Mesenchymal stem cell (in vitro differentiated cells and primary cell): ENCODE measurements around the gene TRPC5OS. TPM values are rescaled to one million over a fixed set of nuclear protein-coding genes. Genes with fewer than 3 reads are reported as not detected.

ENCODE experiments used
- DNase-seq: peaks from one replicate; pipeline ENCODE4 v3.0.0-alpha.2; 2013
- H2AFZ ChIP-seq: one replicate; pipeline ENCODE4 v1.6.1; 2013; ENCODE audit warnings: low read depth, mild to moderate bottlenecking, control low read depth, inconsistent platforms, low read length, moderate library complexity
- H2AK5ac ChIP-seq: 2 replicates; pipeline ENCODE4 v1.6.1; 2013; ENCODE audit warnings: low read length, moderate library complexity, mild to moderate bottlenecking, inconsistent platforms; ENCODE audit not compliant: severe bottlenecking
- H2BK120ac ChIP-seq: one replicate; pipeline ENCODE4 v1.6.1; 2013; ENCODE audit warnings: low read depth, mild to moderate bottlenecking, inconsistent platforms, low read length, moderate library complexity
- H2BK12ac ChIP-seq, 2 experiments: one replicate each; pipeline ENCODE4 v1.6.1; 2013; ENCODE audit warnings: inconsistent platforms in 2 of 2, low read length in 2 of 2, mild to moderate bottlenecking in 2 of 2, moderate library complexity in 2 of 2, control low read depth in 1 of 2
- H2BK15ac ChIP-seq: one replicate; pipeline ENCODE4 v1.6.1; 2013; ENCODE audit warnings: mild to moderate bottlenecking, low read depth, inconsistent platforms; ENCODE audit not compliant: poor library complexity, severe bottlenecking
- H2BK5ac ChIP-seq: 2 replicates; pipeline ENCODE4 v1.6.1; 2013; ENCODE audit warnings: low read depth, mild to moderate bottlenecking, low read length, control low read depth, inconsistent platforms; ENCODE audit not compliant: poor library complexity, severe bottlenecking
- H3K14ac ChIP-seq, 2 experiments: one replicate each; pipeline ENCODE4 v1.6.1; 2013; ENCODE audit warnings: inconsistent platforms in 2 of 2, low read length in 2 of 2, control low read depth in 1 of 2, mild to moderate bottlenecking in 1 of 2, moderate library complexity in 1 of 2
- H3K18ac ChIP-seq, 2 experiments: one replicate each; pipeline ENCODE4 v1.6.1; 2013; ENCODE audit warnings: inconsistent platforms in 2 of 2, low read length in 2 of 2, control low read depth in 1 of 2, low read depth in 1 of 2, mild to moderate bottlenecking in 1 of 2
- H3K23ac ChIP-seq, 2 experiments: one replicate each; pipeline ENCODE4 v1.6.1; 2013; ENCODE audit warnings: inconsistent platforms in 2 of 2, low read length in 2 of 2, mild to moderate bottlenecking in 2 of 2, moderate library complexity in 2 of 2, control low read depth in 1 of 2
- H3K27ac ChIP-seq: 2 replicates; pipeline ENCODE4 v1.5.1; 2013; ENCODE audit warnings: mild to moderate bottlenecking, moderate library complexity, low read length, control low read depth, inconsistent platforms; ENCODE audit not compliant: poor library complexity, severe bottlenecking
- H3K27me3 ChIP-seq, 2 experiments: 2 replicates each; pipeline versions ENCODE4 v1.6.1 to v1.7.0; 2013; ENCODE audit warnings: low read length in 2 of 2, mild to moderate bottlenecking in 2 of 2, moderate library complexity in 2 of 2, control low read depth in 1 of 2, inconsistent platforms in 1 of 2; ENCODE audit not compliant: control insufficient read depth in 1 of 2, insufficient read depth in 1 of 2
- H3K36me3 ChIP-seq, 2 experiments: 2 replicates each; pipeline versions ENCODE4 v1.6.1 to v1.7.0; 2013; ENCODE audit warnings: low read length in 2 of 2, control low read depth in 1 of 2, inconsistent platforms in 1 of 2, low read depth in 1 of 2, mild to moderate bottlenecking in 1 of 2; ENCODE audit not compliant: insufficient read depth in 2 of 2, control insufficient read depth in 1 of 2
- H3K4ac ChIP-seq, 2 experiments: one replicate each; pipeline ENCODE4 v1.6.1; 2013; ENCODE audit warnings: inconsistent platforms in 2 of 2, low read length in 2 of 2, mild to moderate bottlenecking in 2 of 2, moderate library complexity in 2 of 2, control low read depth in 1 of 2, low read depth in 1 of 2
- H3K4me1 ChIP-seq: 2 replicates; pipeline ENCODE4 v1.6.1; 2013; ENCODE audit warnings: low read depth, low read length, control low read depth; ENCODE audit not compliant: control insufficient read depth, insufficient read depth
- H3K4me2 ChIP-seq: 2 replicates; pipeline ENCODE4 v1.6.1; 2013; ENCODE audit warnings: low read length, mild to moderate bottlenecking, inconsistent platforms; ENCODE audit not compliant: poor library complexity, severe bottlenecking
- H3K4me3 ChIP-seq, 2 experiments: 2 replicates each; pipeline versions ENCODE4 v1.5.1 to v1.7.0; 2013; ENCODE audit warnings: low read length in 2 of 2, mild to moderate bottlenecking in 2 of 2, control low read depth in 1 of 2, low read depth in 1 of 2; ENCODE audit not compliant: insufficient read depth in 1 of 2
- H3K79me1 ChIP-seq: replicated peaks from 2 replicates; pipeline ENCODE4 v1.6.1; 2013; ENCODE audit warnings: mild to moderate bottlenecking, control low read depth, low read length, inconsistent platforms; ENCODE audit not compliant: poor library complexity, severe bottlenecking
- H3K9ac ChIP-seq: 2 replicates; pipeline ENCODE4 v1.7.0; 2013; ENCODE audit warnings: mild to moderate bottlenecking, low read length, moderate library complexity
- H3K9me3 ChIP-seq: 2 replicates; pipeline ENCODE4 v1.7.0; 2013; ENCODE audit warnings: mild to moderate bottlenecking, low read length; ENCODE audit not compliant: control insufficient read depth
- H4K8ac ChIP-seq: one replicate; pipeline ENCODE4 v1.6.1; 2013; ENCODE audit warnings: inconsistent platforms, mild to moderate bottlenecking, low read length, moderate library complexity
- H4K91ac ChIP-seq: one replicate; pipeline ENCODE4 v1.6.1; 2013; ENCODE audit warnings: mild to moderate bottlenecking, low read length, inconsistent platforms
- WGBS: methylation state at CpG from one replicate; pipeline ENCODE4 v1.1.7; 2013; ENCODE audit warnings: mixed read lengths; 5-methylcytosine and 5-hydroxymethylcytosine counted together
- polyA plus RNA-seq, 2 experiments: library from polyadenylated mRNA; stranded (reverse); fragments of 200-250 nt; gene quantifications; one replicate each; pipeline ENCODE4 v1.2.3, GENCODE V29; 2013

Gene TRPC5OS
- polyA plus RNA-seq (2013, experiment 1 of 2): 0.03 TPM
- 0.07 TPM for polyA plus RNA-seq (2013, experiment 2 of 2)

DNA sequence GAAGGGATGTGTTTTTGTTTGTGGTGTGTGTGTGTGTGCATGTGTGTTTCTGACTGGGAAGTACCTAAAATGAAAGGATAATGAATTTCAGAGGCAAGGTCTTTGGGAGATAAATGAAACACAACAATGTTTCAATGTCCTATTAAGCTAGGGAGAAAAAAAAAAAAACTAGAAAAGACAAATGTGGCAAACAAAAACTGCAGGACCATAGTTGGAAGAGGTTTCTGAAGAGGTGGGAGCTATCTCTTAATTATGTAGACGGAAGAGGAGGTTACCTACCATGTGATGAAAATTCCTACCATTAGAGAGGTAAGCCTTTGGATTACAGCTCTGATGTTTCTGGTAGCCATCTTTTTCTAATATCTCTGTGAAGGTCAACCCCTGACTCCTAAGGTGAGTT, at the start of gene TRPC5OS:
Gene TRPC5OS (plus strand): TSS at position 301 of the 400 bp plus-strand sequence. CDS start 25,669 bp downstream, outside the sequence.
- no peak within 1 kb of the TSS for H3K27ac ChIP-seq
- H2BK15ac ChIP-seq: no peak within 1 kb of the TSS
- no peak for DNase-seq
- 86% methylated on average over 1 of the region's 1 CpG for WGBS
- peaks cover 0 to 74% of the 10 kb centered on the region in 2 experiments for H3K27me3 ChIP-seq
- H2BK12ac ChIP-seq: no peak within 1 kb of the TSS
- H3K4ac ChIP-seq: no peak within 1 kb of the TSS
- no peak within 1 kb of the TSS for H3K9ac ChIP-seq
- H3K23ac ChIP-seq: no peak within 1 kb of the TSS
- no peaks in the 10 kb centered on the region for H3K79me1 ChIP-seq
- no peak within 1 kb of the TSS for H3K18ac ChIP-seq
- H2AFZ ChIP-seq: no peak within 1 kb of the TSS
- H3K36me3 ChIP-seq: no peaks in the 10 kb centered on the region
- H2BK5ac ChIP-seq: no peak within 1 kb of the TSS
- H3K4me2 ChIP-seq: no peak within 1 kb of the TSS
- no peak within 1 kb of the TSS for H3K4me3 ChIP-seq
- H2AK5ac ChIP-seq: no peak within 1 kb of the TSS
- no peaks in the 10 kb centered on the region for H3K9me3 ChIP-seq
- no peaks in the 10 kb centered on the region for H3K4me1 ChIP-seq
- no peak within 1 kb of the TSS for H4K8ac ChIP-seq
- H4K91ac ChIP-seq: no peak within 1 kb of the TSS
- H2BK120ac ChIP-seq: no peak within 1 kb of the TSS
- H3K14ac ChIP-seq: no peak within 1 kb of the TSS

DNA sequence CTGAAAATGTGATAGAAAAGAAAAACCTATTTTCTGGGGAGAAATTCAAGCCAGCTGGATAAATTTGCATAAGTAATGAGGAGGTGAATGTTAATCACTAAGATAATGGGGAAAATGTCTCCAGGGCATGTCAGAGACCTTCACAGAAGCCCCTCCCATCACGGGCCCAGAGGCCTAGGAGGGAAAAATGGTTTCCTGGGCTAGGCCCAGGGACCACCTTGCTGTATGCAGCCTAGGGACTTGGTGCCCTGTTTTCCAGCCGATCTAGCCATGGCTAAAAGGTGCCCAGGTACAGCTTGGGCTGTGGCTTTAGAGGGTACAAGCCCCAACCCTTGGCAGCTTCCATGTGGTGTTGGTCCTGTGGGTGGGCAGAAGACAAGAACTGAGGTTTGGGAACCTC, 46.6 kb upstream of the TRPC5OS start:
- no peak for DNase-seq
- Histone ChIP-seq H2AFZ (no peak overlapping the region), H3K4me1 (no peaks in the 10 kb centered on the region), H4K91ac (no peak overlapping the region), H3K27ac (no peak overlapping the region), H3K4me3 (no peak overlapping the region), H3K27me3 (peaks cover 0 to 27% of the 10 kb centered on the region in 2 experiments), H3K14ac (no peak overlapping the region), H2BK120ac (no peak overlapping the region), H3K4me2 (no peak overlapping the region), H4K8ac (no peak overlapping the region), H3K9me3 (no peaks in the 10 kb centered on the region), H2BK12ac (no peak overlapping the region), H3K23ac (no peak overlapping the region), H2AK5ac (no peak overlapping the region), H3K4ac (no peak overlapping the region), H2BK5ac (no peak overlapping the region), H2BK15ac (no peak overlapping the region), H3K9ac (no peak overlapping the region), H3K18ac (no peak overlapping the region), H3K79me1 (no peaks in the 10 kb centered on the region), H3K36me3 (no peaks in the 10 kb centered on the region)
- WGBS: 78% methylated on average over 2 of the region's 2 CpGs

DNA sequence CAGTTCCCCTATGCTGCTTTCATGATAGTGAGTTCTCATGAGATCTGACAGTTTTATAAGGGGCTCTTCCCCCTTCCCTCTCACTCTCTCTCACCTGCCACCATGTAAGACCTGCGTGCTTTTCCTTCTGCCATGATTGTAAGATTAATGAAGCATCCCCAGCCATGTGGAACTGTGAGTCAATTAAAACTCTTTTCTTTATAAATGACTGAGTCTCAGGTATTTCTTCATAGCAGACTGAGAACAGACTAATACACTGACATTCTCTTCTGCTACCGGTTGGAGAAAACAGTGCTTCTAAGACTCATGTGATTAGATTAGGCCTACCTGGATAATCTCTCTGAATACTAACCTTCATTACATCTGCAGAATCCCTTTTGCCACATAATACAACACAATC, 45.4 kb upstream of the TRPC5OS start:
- H3K4me3 ChIP-seq: no peak overlapping the region
- H2BK15ac ChIP-seq: no peak overlapping the region
- no peaks in the 10 kb centered on the region for H3K4me1 ChIP-seq
- H3K27ac ChIP-seq: no peak overlapping the region
- WGBS: 100% methylated on average over 2 of the region's 2 CpGs
- no peak overlapping the region for H2AFZ ChIP-seq
- H2AK5ac ChIP-seq: no peak overlapping the region
- no peaks in the 10 kb centered on the region for H3K79me1 ChIP-seq
- no peak overlapping the region for H3K14ac ChIP-seq
- H3K4me2 ChIP-seq: no peak overlapping the region
- H2BK12ac ChIP-seq: no peak overlapping the region
- no peak overlapping the region for H2BK5ac ChIP-seq
- no peaks in the 10 kb centered on the region for H3K9me3 ChIP-seq
- no peak overlapping the region for H4K8ac ChIP-seq
- no peak overlapping the region for H3K4ac ChIP-seq
- H3K36me3 ChIP-seq: no peaks in the 10 kb centered on the region
- H3K9ac ChIP-seq: no peak overlapping the region
- H4K91ac ChIP-seq: no peak overlapping the region
- H3K23ac ChIP-seq: no peak overlapping the region
- no peak overlapping the region for H3K18ac ChIP-seq
- H3K27me3 ChIP-seq: peaks cover 0 to 31% of the 10 kb centered on the region in 2 experiments
- no peak overlapping the region for H2BK120ac ChIP-seq
- no peak for DNase-seq

DNA sequence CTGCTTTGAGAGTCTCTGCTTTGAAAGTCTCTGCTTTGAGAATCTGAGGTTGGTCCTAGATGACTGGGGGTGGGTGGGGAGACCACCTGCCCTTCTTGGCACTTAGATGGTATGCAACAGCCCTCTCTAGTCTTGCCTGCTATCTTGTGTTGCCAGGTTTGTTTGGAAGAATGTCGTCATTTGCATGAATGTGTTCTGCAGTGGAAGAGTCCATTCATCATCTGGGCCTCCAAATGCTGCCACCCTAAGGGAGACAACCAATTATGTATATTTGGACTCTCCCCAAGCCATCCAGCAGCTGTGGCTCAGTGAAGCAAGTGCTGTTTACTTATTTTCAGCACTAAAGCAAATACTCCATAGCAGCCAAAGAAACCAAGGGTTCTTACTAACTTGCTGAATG, 44.6 kb upstream of the TRPC5OS start:
- no peak overlapping the region for H3K4me3 ChIP-seq
- H3K18ac ChIP-seq: no peak overlapping the region
- no peak overlapping the region for H3K27ac ChIP-seq
- H4K8ac ChIP-seq: no peak overlapping the region
- H2BK12ac ChIP-seq: no peak overlapping the region
- H3K14ac ChIP-seq: no peak overlapping the region
- H2BK120ac ChIP-seq: no peak overlapping the region
- H3K79me1 ChIP-seq: no peaks in the 10 kb centered on the region
- H2AK5ac ChIP-seq: no peak overlapping the region
- H2BK15ac ChIP-seq: no peak overlapping the region
- no peak overlapping the region for H2AFZ ChIP-seq
- WGBS: 86% methylated on average over 1 of the region's 1 CpG
- no peak overlapping the region for H3K23ac ChIP-seq
- H3K4ac ChIP-seq: no peak overlapping the region
- H3K4me1 ChIP-seq: no peaks in the 10 kb centered on the region
- DNase-seq: no peak
- no peaks in the 10 kb centered on the region for H3K36me3 ChIP-seq
- no peaks in the 10 kb centered on the region for H3K9me3 ChIP-seq
- no peak overlapping the region for H3K4me2 ChIP-seq
- no peak overlapping the region for H2BK5ac ChIP-seq
- no peak overlapping the region for H4K91ac ChIP-seq
- peaks cover 0 to 35% of the 10 kb centered on the region in 2 experiments for H3K27me3 ChIP-seq
- H3K9ac ChIP-seq: no peak overlapping the region
